Progenitor cell of endocrine pancreas (in vitro differentiated cells): ENCODE data around the gene BEGAIN. TPM values are rescaled to one million over a fixed set of nuclear protein-coding genes. Genes with fewer than 3 reads are reported as not detected.

ENCODE experiments used
- DNase-seq: peaks from one replicate; pipeline ENCODE4 v3.0.0; 2021; ENCODE audit warnings: low spot score; ENCODE audit not compliant: unreplicated experiment
- H3K27ac Mint-ChIP-seq: 2 replicates; pipeline ENCODE4 v1.8.0; 2021; ENCODE audit warnings: mild to moderate bottlenecking, moderate library complexity, mixed read lengths
- H3K27me3 Mint-ChIP-seq: 2 replicates; pipeline ENCODE4 v1.8.0; 2021; ENCODE audit warnings: mixed read lengths
- H3K36me3 Mint-ChIP-seq: 2 replicates; pipeline ENCODE4 v1.8.0; 2022; ENCODE audit warnings: mixed read lengths; ENCODE audit not compliant: insufficient read depth
- H3K4me1 Mint-ChIP-seq: 2 replicates; pipeline ENCODE4 v1.8.0; 2021; ENCODE audit warnings: low read depth, mixed read lengths
- H3K4me3 Mint-ChIP-seq: 2 replicates; pipeline ENCODE4 v1.8.0; 2021; ENCODE audit warnings: low read depth, mild to moderate bottlenecking, moderate library complexity, mixed read lengths
- H3K9me3 Mint-ChIP-seq: 2 replicates; pipeline ENCODE4 v1.8.0; 2021; ENCODE audit warnings: low read depth, mixed read lengths
- CTCF ChIP-seq: fragments of 200-600 bp; sonication (generic); IDR thresholded peaks from one replicate; pipeline ENCODE4 v1.5.0; 2021; ENCODE audit warnings: antibody characterized with exemption, mild to moderate bottlenecking; ENCODE audit not compliant: unreplicated experiment
- total RNA-seq: library from RNA; stranded (reverse); gene quantifications from 2 replicates; pipeline ENCODE4 v1.2.1, GENCODE V29; 2021

Gene BEGAIN
- total RNA-seq, 1 donor from 2014 or later: 0.65 TPM

DNA sequence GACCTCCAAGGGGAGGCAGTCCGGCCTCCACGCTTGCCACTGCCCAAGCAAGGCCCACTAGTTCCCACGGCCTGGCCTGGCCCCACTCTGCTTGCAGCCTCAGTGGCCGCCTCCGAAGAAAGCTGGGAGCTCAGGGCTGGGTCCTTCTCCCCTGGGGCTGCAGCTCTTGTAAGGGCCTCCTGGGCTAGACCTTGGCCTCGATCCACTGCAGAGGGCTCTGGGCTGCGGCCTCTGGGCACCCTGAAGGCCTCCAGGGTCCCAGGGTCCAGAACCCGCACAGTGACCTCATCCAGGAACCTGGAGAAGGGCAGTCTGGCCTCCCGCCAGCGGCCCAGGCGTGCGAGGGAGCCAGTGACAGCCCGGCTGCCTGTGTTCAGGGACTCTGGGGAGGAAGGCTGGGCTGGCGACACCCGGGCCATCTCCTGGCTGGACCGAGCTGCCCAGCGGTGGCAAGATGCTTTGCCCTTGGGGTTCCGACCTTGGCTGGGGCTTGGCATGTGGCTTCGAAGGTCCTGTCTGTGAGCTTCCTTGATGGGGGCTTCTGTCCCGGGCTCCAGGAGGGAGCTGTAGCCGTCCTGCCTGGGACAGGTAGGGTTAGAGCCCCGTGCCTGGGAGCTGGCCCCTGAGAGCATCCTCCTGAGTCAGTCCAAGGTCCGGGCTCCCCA is 9.8 kb downstream of the BEGAIN start:
- no peak for DNase-seq
- no peak for TF ChIP-seq CTCF
- no peaks in the 10 kb centered on the region for H3K36me3 Mint-ChIP-seq
- peaks cover 33% of the 10 kb centered on the region for H3K27me3 Mint-ChIP-seq
- no peak overlapping the region for H3K4me3 Mint-ChIP-seq
- no peak overlapping the region for H3K27ac Mint-ChIP-seq
- no peaks in the 10 kb centered on the region for H3K9me3 Mint-ChIP-seq
- H3K4me1 Mint-ChIP-seq: no peaks in the 10 kb centered on the region

DNA sequence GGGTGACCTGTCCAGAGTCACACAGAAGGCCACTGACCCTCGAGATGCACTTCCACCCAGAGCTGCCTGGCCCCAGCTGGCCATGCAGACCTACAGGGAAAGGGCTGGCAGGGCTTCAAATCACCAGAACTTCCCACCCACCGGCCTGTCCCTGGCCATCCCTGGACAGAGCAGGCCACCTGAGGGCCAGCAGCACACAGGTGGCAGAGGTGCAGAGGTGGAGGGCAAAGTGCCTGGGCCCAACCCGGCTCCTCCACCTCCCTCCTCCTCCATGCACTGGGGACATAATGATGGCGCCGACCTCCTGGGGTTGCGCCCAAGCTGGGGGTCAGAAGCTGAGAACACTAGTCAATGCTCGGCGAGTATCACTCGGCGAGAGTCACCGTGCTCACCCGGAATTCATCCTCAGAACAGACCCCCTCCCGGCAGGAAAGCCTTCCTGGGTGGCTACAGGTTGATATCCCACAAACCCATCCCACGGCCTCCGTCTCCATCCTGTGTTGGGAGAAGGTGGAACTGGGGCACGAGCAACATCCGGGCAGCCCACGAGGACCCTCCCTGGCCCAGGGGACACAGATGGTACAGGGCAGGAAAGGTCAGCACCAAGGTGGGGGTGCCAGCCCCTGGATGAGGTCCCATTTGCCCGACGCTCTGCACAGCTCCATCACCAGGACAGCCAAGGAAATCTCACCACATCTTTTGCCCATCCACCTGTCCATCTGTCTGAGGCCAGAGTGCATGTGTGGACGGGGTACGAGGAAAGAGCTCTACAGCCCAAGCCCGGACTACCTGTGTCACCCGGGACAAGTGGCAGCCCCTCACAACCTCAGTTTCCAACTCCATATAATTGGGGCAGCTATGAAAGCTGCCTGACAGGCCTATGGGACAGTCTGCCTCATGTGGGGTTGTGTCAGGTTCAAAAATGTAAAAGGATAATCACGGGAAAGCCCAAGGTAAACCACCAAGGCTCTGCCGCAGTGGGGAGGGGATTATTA is 10.8 kb downstream of the BEGAIN start:
- Mint-ChIP-seq H3K9me3 (no peaks in the 10 kb centered on the region), H3K4me1 (no peaks in the 10 kb centered on the region), H3K36me3 (no peaks in the 10 kb centered on the region), H3K27ac (no peak overlapping the region), H3K4me3 (no peak overlapping the region), H3K27me3 (peaks cover 38% of the 10 kb centered on the region)
- no peak for TF ChIP-seq CTCF
- DNase-seq: no peak

DNA sequence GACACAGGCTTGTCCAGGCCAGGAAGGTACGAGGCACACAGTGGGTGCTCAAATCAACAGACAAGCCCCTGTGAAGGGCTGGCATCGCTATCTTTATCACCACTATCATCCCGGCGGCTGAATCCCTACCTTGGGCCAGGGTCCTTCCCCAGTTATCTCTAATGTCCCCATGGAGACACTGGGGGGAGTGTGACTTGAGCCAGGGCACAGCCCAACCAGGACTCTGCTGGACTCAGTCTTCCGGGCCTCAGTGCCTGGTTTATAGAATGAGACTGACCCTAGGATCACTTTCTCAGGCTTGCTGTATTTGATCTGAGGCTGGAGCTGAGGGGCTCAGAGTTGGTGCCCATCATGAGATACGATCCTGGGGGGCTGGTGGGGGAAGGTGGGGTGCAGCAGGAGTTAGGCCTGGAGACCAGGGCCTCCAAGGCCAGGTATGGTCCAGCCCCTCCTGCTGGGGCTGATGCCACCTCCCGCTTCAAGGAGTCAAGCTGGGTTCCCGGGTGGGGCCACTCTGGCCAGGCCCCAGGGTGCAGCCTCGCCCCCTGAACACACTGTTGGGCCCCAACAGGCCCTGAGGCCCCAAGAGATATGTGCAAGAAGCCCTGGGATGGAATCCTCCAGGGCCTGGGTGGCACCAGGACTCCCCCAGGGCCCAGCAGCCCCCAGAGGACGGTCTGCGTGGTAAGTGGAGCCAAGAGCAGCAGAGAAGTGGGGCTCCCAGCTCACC is 11.8 kb downstream of the BEGAIN start:
- no peak overlapping the region for H3K4me3 Mint-ChIP-seq
- H3K27me3 Mint-ChIP-seq: peaks cover 46% of the 10 kb centered on the region
- no peak for TF ChIP-seq CTCF
- H3K27ac Mint-ChIP-seq: no peak overlapping the region
- no peaks in the 10 kb centered on the region for H3K36me3 Mint-ChIP-seq
- no peaks in the 10 kb centered on the region for H3K9me3 Mint-ChIP-seq
- no peaks in the 10 kb centered on the region for H3K4me1 Mint-ChIP-seq
- DNase-seq: no peak

DNA sequence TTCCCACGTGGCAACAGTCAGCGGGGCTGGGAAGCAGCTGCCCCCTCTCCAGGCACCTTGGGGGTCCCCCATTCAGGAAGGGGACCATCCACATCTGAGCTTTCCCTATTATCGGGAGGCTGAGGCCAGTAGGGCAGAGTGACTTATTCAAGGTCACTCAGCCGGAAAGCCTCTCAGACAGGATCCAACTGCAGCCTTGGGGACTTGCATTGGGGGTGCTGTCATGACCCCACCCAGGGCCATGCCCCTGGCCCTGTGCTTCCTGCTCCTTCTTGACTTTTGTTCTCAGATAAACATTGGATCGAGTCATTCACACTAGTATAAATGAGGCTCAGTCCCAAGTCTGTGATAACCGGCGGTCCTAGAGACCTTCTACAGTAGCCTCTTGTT is 12.6 kb downstream of the BEGAIN start:
- no peaks in the 10 kb centered on the region for H3K9me3 Mint-ChIP-seq
- no peak for TF ChIP-seq CTCF
- H3K4me3 Mint-ChIP-seq: no peak overlapping the region
- H3K27ac Mint-ChIP-seq: no peak overlapping the region
- DNase-seq: no peak
- no peaks in the 10 kb centered on the region for H3K36me3 Mint-ChIP-seq
- peaks cover 49% of the 10 kb centered on the region for H3K27me3 Mint-ChIP-seq
- no peaks in the 10 kb centered on the region for H3K4me1 Mint-ChIP-seq
